CD4-positive, alpha-beta T cell treated with Interleukin-12 subunit alpha and Interleukin-12 subunit beta, for 1 hour (primary cell): ENCODE measurements around the gene TBC1D3.
"Not testable (repeated sequence)": the region's sequence is repeated elsewhere in the genome, so short reads cannot be mapped to it uniquely, and the experiment has no call there.

Experiments
- DNase-seq: peaks from one replicate; pipeline ENCODE4 v3.0.0-alpha.2; 2020

Gene TBC1D3

GRCh38 chr17:38192455-38192854 is at the start of gene TBC1D3:
TBC1D3 (minus strand) TSS chr17:38192555; CDS start chr17:38191029, 1,526 bp downstream.
- DNase-seq = not testable (repeated sequence)

GRCh38 chr17:38232790-38233189 is 40.4 kb upstream of the TBC1D3 start:
- not testable (repeated sequence) for DNase-seq

GRCh38 chr17:38225844-38226495 is 33.6 kb upstream of the TBC1D3 start:
- DNase-seq = not testable (repeated sequence)

GRCh38 chr17:38220867-38221266 is 28.5 kb upstream of the TBC1D3 start:
- not testable (repeated sequence) for DNase-seq

- not testable (repeated sequence) for DNase-seq
These were observed 7.9 kb upstream of the TBC1D3 start for GRCh38 chr17:38200271-38200670.

GRCh38 chr17:38134860-38135259 is 57.5 kb downstream of the TBC1D3 start:
- not testable (repeated sequence) for DNase-seq
